ENCODE data around the gene SMARCA4. TPM values are rescaled to one million over a fixed set of nuclear protein-coding genes. Genes with fewer than 3 reads are reported as not detected.
A peak's percentile ranks its signal among the peaks of the same experiment; 100 is the strongest.
"Not testable (repeated sequence)": the region's sequence is repeated elsewhere in the genome, so short reads cannot be mapped to it uniquely, and the experiment has no call there.

Gene SMARCA4
- total and polyA plus RNA-seq, 5 donors from 2014 or later = 6.3 to 79.5 (median 7.5) TPM

GRCh38 chr19:10986301-10987127 is 25.7 kb downstream of the SMARCA4 start:
- Histone ChIP-seq H3K36me3 (ENCODE audit: control insufficient read depth, insufficient read depth, low read length) (peaks cover 60% of the 10 kb centered on the region), H3K4me3 (ENCODE audit: low read depth, low read length) (no peak overlapping the region), H3K9me3 (ENCODE audit: control insufficient read depth in 2 of 2, low read length in 2 of 2) (no peaks in the 10 kb centered on the region), H3K27me3 (ENCODE audit: control insufficient read depth, insufficient read depth, low read length) (no peaks in the 10 kb centered on the region), H3K4me1 (ENCODE audit: control insufficient read depth, insufficient read depth, low read length, poor library complexity, severe bottlenecking) (no peaks in the 10 kb centered on the region), H3K27ac (ENCODE audit: insufficient read depth, low read length, poor library complexity, severe bottlenecking) (no peak overlapping the region)
- peaks cover 0 to 9% (median 2%) of the 10 kb centered on the region in 4 donors for H3K4me1 Mint-ChIP-seq
- H3K27me3 Mint-ChIP-seq = no peaks in the 10 kb centered on the region
- H3K4me3 Mint-ChIP-seq = no peak overlapping the region
- DNase-seq = no peak
- no peak for ATAC-seq (ENCODE audit: low read depth in 2 of 2)
- H3K36me3 Mint-ChIP-seq = peaks cover 29% of the 10 kb centered on the region
- H3K9me3 Mint-ChIP-seq = no peaks in the 10 kb centered on the region
- H3K27ac Mint-ChIP-seq = no peak overlapping the region

GRCh38 chr19:10987571-10988297 is 26.9 kb downstream of the SMARCA4 start:
- Histone ChIP-seq H3K4me1 (ENCODE audit: control insufficient read depth, insufficient read depth, low read length, poor library complexity, severe bottlenecking) (no peaks in the 10 kb centered on the region), H3K36me3 (ENCODE audit: control insufficient read depth, insufficient read depth, low read length) (peaks cover 63% of the 10 kb centered on the region), H3K27ac (ENCODE audit: insufficient read depth, low read length, poor library complexity, severe bottlenecking) (no peak overlapping the region), H3K27me3 (ENCODE audit: control insufficient read depth, insufficient read depth, low read length) (no peaks in the 10 kb centered on the region), H3K9me3 (ENCODE audit: control insufficient read depth in 2 of 2, low read length in 2 of 2) (no peaks in the 10 kb centered on the region), H3K4me3 (ENCODE audit: low read depth, low read length) (no peak overlapping the region)
- H3K4me3 Mint-ChIP-seq = no peak overlapping the region
- peaks cover 0 to 8% (median under 1%) of the 10 kb centered on the region in 4 donors for H3K4me1 Mint-ChIP-seq
- H3K36me3 Mint-ChIP-seq = peaks cover 30% of the 10 kb centered on the region
- no peak for ATAC-seq (ENCODE audit: low read depth in 2 of 2)
- H3K27ac Mint-ChIP-seq = peak overlapping the region in 1 of 3 donors; percentile 25
- no peaks in the 10 kb centered on the region for H3K9me3 Mint-ChIP-seq
- no peak for DNase-seq
- no peaks in the 10 kb centered on the region for H3K27me3 Mint-ChIP-seq

GRCh38 chr19:10988380-10988779 is 27.6 kb downstream of the SMARCA4 start:
- no peak for DNase-seq
- H3K36me3 ChIP-seq (ENCODE audit: control insufficient read depth, insufficient read depth, low read length) = peaks cover 63% of the 10 kb centered on the region
- Mint-ChIP-seq H3K4me3 (no peak overlapping the region), H3K36me3 (peaks cover 35% of the 10 kb centered on the region), H3K9me3 (no peaks in the 10 kb centered on the region), H3K4me1 (peaks cover 0 to 7% (median 0%) of the 10 kb centered on the region in 4 donors), H3K27me3 (no peaks in the 10 kb centered on the region), H3K27ac (peak overlapping the region in 1 of 3 donors; percentile 84)
- ATAC-seq (ENCODE audit: low read depth in 2 of 2) = no peak
- H3K9me3 ChIP-seq (ENCODE audit: control insufficient read depth in 2 of 2, low read length in 2 of 2) = no peaks in the 10 kb centered on the region
- H3K4me3 ChIP-seq (ENCODE audit: low read depth, low read length) = no peak overlapping the region
- no peaks in the 10 kb centered on the region for H3K4me1 ChIP-seq (ENCODE audit: control insufficient read depth, insufficient read depth, low read length, poor library complexity, severe bottlenecking)
- H3K27ac ChIP-seq (ENCODE audit: insufficient read depth, low read length, poor library complexity, severe bottlenecking) = no peak overlapping the region
- no peaks in the 10 kb centered on the region for H3K27me3 ChIP-seq (ENCODE audit: control insufficient read depth, insufficient read depth, low read length)

GRCh38 chr19:10988921-10989320 is 28.1 kb downstream of the SMARCA4 start:
- Mint-ChIP-seq H3K4me1 (peaks cover 0 to 7% (median 0%) of the 10 kb centered on the region in 4 donors), H3K9me3 (no peaks in the 10 kb centered on the region), H3K36me3 (peaks cover 35% of the 10 kb centered on the region), H3K27ac (no peak overlapping the region), H3K4me3 (no peak overlapping the region), H3K27me3 (no peaks in the 10 kb centered on the region)
- H3K27me3 ChIP-seq (ENCODE audit: control insufficient read depth, insufficient read depth, low read length) = no peaks in the 10 kb centered on the region
- ATAC-seq (ENCODE audit: low read depth in 2 of 2) = no peak
- no peaks in the 10 kb centered on the region for H3K4me1 ChIP-seq (ENCODE audit: control insufficient read depth, insufficient read depth, low read length, poor library complexity, severe bottlenecking)
- peaks cover 61% of the 10 kb centered on the region for H3K36me3 ChIP-seq (ENCODE audit: control insufficient read depth, insufficient read depth, low read length)
- H3K4me3 ChIP-seq (ENCODE audit: low read depth, low read length) = no peak overlapping the region
- no peak overlapping the region for H3K27ac ChIP-seq (ENCODE audit: insufficient read depth, low read length, poor library complexity, severe bottlenecking)
- DNase-seq = no peak
- no peaks in the 10 kb centered on the region for H3K9me3 ChIP-seq (ENCODE audit: control insufficient read depth in 2 of 2, low read length in 2 of 2)

GRCh38 chr19:10991076-10991475 is 30.2 kb downstream of the SMARCA4 start:
- H3K27ac Mint-ChIP-seq = no peak overlapping the region
- Histone ChIP-seq H3K9me3 (ENCODE audit: control insufficient read depth in 2 of 2, low read length in 2 of 2) (no peaks in the 10 kb centered on the region), H3K36me3 (ENCODE audit: control insufficient read depth, insufficient read depth, low read length) (peaks cover 61% of the 10 kb centered on the region), H3K4me1 (ENCODE audit: control insufficient read depth, insufficient read depth, low read length, poor library complexity, severe bottlenecking) (no peaks in the 10 kb centered on the region), H3K27ac (ENCODE audit: insufficient read depth, low read length, poor library complexity, severe bottlenecking) (no peak overlapping the region), H3K4me3 (ENCODE audit: low read depth, low read length) (no peak overlapping the region), H3K27me3 (ENCODE audit: control insufficient read depth, insufficient read depth, low read length) (no peaks in the 10 kb centered on the region)
- no peaks in the 10 kb centered on the region for H3K9me3 Mint-ChIP-seq
- peaks cover 0 to 3% (median 0%) of the 10 kb centered on the region in 4 donors for H3K4me1 Mint-ChIP-seq
- ATAC-seq (ENCODE audit: low read depth in 2 of 2) (no peak), DNase-seq (no peak)
- peaks cover 38% of the 10 kb centered on the region for H3K36me3 Mint-ChIP-seq
- no peak overlapping the region for H3K4me3 Mint-ChIP-seq
- H3K27me3 Mint-ChIP-seq = no peaks in the 10 kb centered on the region

GRCh38 chr19:10991521-10992081 is 30.8 kb downstream of the SMARCA4 start:
- Histone ChIP-seq H3K36me3 (ENCODE audit: control insufficient read depth, insufficient read depth, low read length) (peaks cover 66% of the 10 kb centered on the region), H3K4me3 (ENCODE audit: low read depth, low read length) (no peak overlapping the region), H3K27ac (ENCODE audit: insufficient read depth, low read length, poor library complexity, severe bottlenecking) (no peak overlapping the region), H3K9me3 (ENCODE audit: control insufficient read depth in 2 of 2, low read length in 2 of 2) (no peaks in the 10 kb centered on the region), H3K4me1 (ENCODE audit: control insufficient read depth, insufficient read depth, low read length, poor library complexity, severe bottlenecking) (no peaks in the 10 kb centered on the region), H3K27me3 (ENCODE audit: control insufficient read depth, insufficient read depth, low read length) (no peaks in the 10 kb centered on the region)
- no peaks in the 10 kb centered on the region for H3K9me3 Mint-ChIP-seq
- no peak overlapping the region for H3K4me3 Mint-ChIP-seq
- H3K27ac Mint-ChIP-seq = peak overlapping the region in 1 of 3 donors; percentile 57
- peaks cover 40% of the 10 kb centered on the region for H3K36me3 Mint-ChIP-seq
- DNase-seq = no peak
- no peak for ATAC-seq (ENCODE audit: low read depth in 2 of 2)
- H3K4me1 Mint-ChIP-seq = peaks cover 0 to 3% (median 0%) of the 10 kb centered on the region in 4 donors
- H3K27me3 Mint-ChIP-seq = no peaks in the 10 kb centered on the region

- not testable (repeated sequence) for DNase-seq; H3K27me3 ChIP-seq (ENCODE audit: control insufficient read depth, insufficient read depth, low read length); ATAC-seq (ENCODE audit: low read depth in 2 of 2); H3K9me3 Mint-ChIP-seq; H3K27ac Mint-ChIP-seq; H3K4me3 ChIP-seq (ENCODE audit: low read depth, low read length); H3K4me1 ChIP-seq (ENCODE audit: control insufficient read depth, insufficient read depth, low read length, poor library complexity, severe bottlenecking); H3K4me3 Mint-ChIP-seq; H3K9me3 ChIP-seq (ENCODE audit: control insufficient read depth in 2 of 2, low read length in 2 of 2); H3K27ac ChIP-seq (ENCODE audit: insufficient read depth, low read length, poor library complexity, severe bottlenecking); H3K4me1 Mint-ChIP-seq; H3K27me3 Mint-ChIP-seq
- H3K36me3 ChIP-seq (ENCODE audit: control insufficient read depth, insufficient read depth, low read length) = peaks cover 66% of the 10 kb centered on the region
- H3K36me3 Mint-ChIP-seq = peaks cover 43% of the 10 kb centered on the region
Observed at GRCh38 chr19:10992174-10992573, 31.3 kb downstream of the SMARCA4 start.
